ENCODE data around the gene FNDC1. TPM values are rescaled to one million over a fixed set of nuclear protein-coding genes. Genes with fewer than 3 reads are reported as not detected.

Gene FNDC1
- total and polyA plus RNA-seq, 10 of the 15 experiments (the other 5 are each of a cell fraction or from before 2014, with no cell fraction given), result not detected

GRCh38 chr6:159168536-159169192 is 536 bp upstream of the FNDC1 start:
- Histone ChIP-seq H3K9ac (ENCODE audit: control insufficient read depth, insufficient read depth, low read length) (no peak overlapping the region), H3K27ac (ENCODE audit: control insufficient read depth, insufficient read depth) (no peak overlapping the region), H4K20me1 (ENCODE audit: control insufficient read depth, insufficient read depth) (no peaks in the 10 kb centered on the region), H3K27me3 (replicated peaks in 1 of 2; ENCODE audit: control insufficient read depth in 2 of 2, insufficient read depth in 2 of 2, low read length in 1 of 2) (peaks cover 20 to 26% of the 10 kb centered on the region in 2 experiments), H3K9me3 (replicated peaks; ENCODE audit: control insufficient read depth, insufficient read depth, low read length) (no peaks in the 10 kb centered on the region), H3K79me2 (ENCODE audit: control insufficient read depth, insufficient read depth, low read length) (no peaks in the 10 kb centered on the region), H3K36me3 (ENCODE audit: control insufficient read depth in 2 of 2, insufficient read depth in 2 of 2, low read length in 1 of 2) (no peaks in the 10 kb centered on the region), H3K4me1 (ENCODE audit: control insufficient read depth, insufficient read depth, low read length) (no peaks in the 10 kb centered on the region), H3K4me2 (ENCODE audit: control insufficient read depth, insufficient read depth) (peak overlapping the region; percentile 13; the same call in 1 of the 2 replicates), H3K4me3 (no peak overlapping the region), H2AFZ (ENCODE audit: control insufficient read depth, low read depth, low read length) (no peak overlapping the region)
- ChIA-PET POLR2A (no interaction called here), RAD21 (ENCODE audit: unreplicated experiment) (no interaction called here), SMC1A (ENCODE audit: uncharacterized antibody, unreplicated experiment) (no interaction called here), CTCF (no interaction called here)
- ATAC-seq (peak; percentile 18), FAIRE-seq (no peak), DNase-seq (ENCODE audit: low read depth, low spot score) (no peak)
- intact Hi-C loops (cut with micrococcal nuclease; ENCODE audit: unreplicated experiment), result no loop called here
- 8% methylated on average over 42 of the region's 43 CpGs for WGBS (ENCODE audit: insufficient coverage, insufficient replicate concordance, low lambda C conversion rate, missing lambda C conversion rate)
- TF ChIP-seq E2F4 (IDR thresholded peaks at IDR 0.05; ENCODE audit: low read depth, low read length), result no peak
- TF ChIP-seq GABPA (IDR thresholded peaks at IDR 0.05; ENCODE audit: low read depth), result no peak
- TF ChIP-seq IRF5 (IDR thresholded peaks at IDR 0.05; ENCODE audit: borderline replicate concordance), result no peak
- TF ChIP-seq PKNOX1 (IDR thresholded peaks at IDR 0.05), result no peak
- no peak for TF ChIP-seq SUZ12 (IDR thresholded peaks at IDR 0.05; ENCODE audit: unreplicated experiment)
- no peak for TF ChIP-seq SPI1 (IDR thresholded peaks at IDR 0.05; ENCODE audit: borderline replicate concordance, insufficient read depth, low read depth, low read length)
- TF ChIP-seq RAD21 (IDR thresholded peaks at IDR 0.05; ENCODE audit: insufficient read depth, low read depth, low read length), result no peak
- no peak for TF ChIP-seq YBX1 (IDR thresholded peaks at IDR 0.05)
- TF ChIP-seq CTCF (IDR thresholded peaks at IDR 0.05 in 2 of 3, conservative IDR thresholded peaks at IDR 0.05 in 1 of 3; ENCODE audit: control insufficient read depth in 2 of 3, extremely low read depth in 1 of 3, insufficient read depth in 1 of 3, low read depth in 3 of 3, low read length in 3 of 3), result no peak
- TF ChIP-seq NKRF (conservative IDR thresholded peaks at IDR 0.05), result no peak
- no peak for TF ChIP-seq MEF2A (IDR thresholded peaks at IDR 0.05; ENCODE audit: insufficient read depth, low read depth, low read length)
- TF ChIP-seq ZBED1 (IDR thresholded peaks at IDR 0.05; ENCODE audit: borderline replicate concordance), result no peak
- no peak for TF ChIP-seq CHD2 (IDR thresholded peaks at IDR 0.05; ENCODE audit: borderline replicate concordance, low read depth, low read length)
- in situ Hi-C loops (cut with MboI), result no loop called here
- BruUV-seq (replicated peaks), result no TSS peak
